GM19043 (cell line): ENCODE results near the gene PPP1R18.
"Not testable (repeated sequence)": the region's sequence is repeated elsewhere in the genome, so short reads cannot be mapped to it uniquely, and the experiment has no call there.

Source experiments
- ATAC-seq: cut with Tn5 transposase; IDR thresholded peaks from one replicate; pipeline ENCODE4 v1.9.1; 2021; ENCODE audit warnings: low read depth; ENCODE audit not compliant: unreplicated experiment

Gene PPP1R18, protein sequence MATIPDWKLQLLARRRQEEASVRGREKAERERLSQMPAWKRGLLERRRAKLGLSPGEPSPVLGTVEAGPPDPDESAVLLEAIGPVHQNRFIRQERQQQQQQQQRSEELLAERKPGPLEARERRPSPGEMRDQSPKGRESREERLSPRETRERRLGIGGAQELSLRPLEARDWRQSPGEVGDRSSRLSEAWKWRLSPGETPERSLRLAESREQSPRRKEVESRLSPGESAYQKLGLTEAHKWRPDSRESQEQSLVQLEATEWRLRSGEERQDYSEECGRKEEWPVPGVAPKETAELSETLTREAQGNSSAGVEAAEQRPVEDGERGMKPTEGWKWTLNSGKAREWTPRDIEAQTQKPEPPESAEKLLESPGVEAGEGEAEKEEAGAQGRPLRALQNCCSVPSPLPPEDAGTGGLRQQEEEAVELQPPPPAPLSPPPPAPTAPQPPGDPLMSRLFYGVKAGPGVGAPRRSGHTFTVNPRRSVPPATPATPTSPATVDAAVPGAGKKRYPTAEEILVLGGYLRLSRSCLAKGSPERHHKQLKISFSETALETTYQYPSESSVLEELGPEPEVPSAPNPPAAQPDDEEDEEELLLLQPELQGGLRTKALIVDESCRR

DNA sequence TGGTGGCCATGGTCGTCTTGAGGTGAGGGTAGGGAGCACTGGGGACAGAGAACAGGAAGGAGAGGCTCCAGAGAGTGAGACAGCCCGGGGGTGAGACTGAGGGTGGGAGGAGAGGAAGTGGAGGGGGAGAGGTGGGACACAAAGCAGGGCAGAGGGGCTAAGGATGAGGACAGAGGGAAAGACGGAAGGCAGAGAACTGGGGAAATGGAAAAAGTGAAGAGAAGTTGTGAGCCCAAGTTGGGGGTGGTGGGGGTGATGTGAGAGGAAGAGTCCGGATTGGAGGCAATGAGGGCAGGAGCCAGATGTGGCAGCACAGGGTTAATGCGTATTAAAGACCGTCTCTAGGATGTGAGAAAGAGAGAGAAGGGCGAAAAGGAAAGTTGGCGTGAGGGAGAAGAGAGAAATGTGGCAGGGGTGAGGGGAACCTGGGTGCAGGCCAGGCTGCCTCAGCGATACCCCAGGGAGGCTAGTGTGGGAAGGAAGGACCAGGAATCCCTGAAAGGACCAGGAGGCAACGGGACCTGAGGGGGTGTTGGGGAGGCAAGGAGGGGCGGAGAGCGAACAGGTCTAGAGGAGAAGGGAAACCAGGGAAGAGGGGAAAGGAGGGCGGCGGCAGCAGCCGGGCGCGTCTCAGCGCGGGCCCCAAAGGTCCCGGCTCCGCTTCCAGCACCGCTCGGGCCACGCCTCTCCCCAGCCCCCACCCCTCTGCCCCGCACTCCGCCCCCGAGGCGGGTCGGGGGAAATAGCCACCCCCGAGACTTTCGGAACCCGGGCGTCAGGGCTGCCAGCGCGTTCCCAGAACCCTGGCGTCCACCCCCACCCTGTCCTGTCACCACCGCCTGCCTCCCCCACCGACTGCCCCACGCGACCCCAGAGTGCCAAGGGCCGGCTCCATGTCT lies at the start of gene PPP1R18:
Gene PPP1R18, minus strand, starts transcription at position 637 of the 899 bp plus-strand sequence. Its CDS starts 627 bp downstream, at position 10.
- ATAC-seq: no peak

DNA sequence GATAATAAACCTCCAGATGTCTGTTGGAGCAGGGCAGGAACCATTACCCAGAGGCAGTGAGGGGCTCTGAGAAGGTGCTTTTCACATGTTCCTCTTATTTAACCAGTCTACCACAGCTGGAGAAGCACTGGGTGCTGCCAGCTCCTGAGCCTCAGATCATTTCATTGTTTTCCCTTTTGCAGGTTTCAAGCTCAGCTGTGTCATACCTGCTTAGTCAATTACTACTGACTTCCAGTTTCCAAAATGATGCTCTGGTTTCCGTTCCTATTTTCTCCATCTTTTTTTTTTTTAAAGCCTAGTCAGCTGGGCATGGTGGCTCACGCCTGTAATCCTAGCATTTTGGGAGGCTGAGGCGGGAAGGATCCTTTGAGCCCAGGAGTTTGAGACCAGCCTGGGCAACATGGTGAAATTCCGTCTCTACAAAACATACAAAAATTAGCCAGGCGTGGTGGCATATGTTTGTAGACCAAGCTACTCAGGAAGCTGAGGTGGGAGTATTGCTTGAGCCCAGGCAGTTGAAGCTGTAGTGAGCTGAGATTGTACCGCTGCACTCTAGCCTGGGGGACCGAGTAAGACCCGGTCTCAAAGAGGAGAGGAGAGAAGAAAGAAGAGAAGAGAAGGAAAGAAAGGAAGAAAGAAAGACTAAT lies 49.3 kb upstream of the PPP1R18 start:
- ATAC-seq: no peak

DNA sequence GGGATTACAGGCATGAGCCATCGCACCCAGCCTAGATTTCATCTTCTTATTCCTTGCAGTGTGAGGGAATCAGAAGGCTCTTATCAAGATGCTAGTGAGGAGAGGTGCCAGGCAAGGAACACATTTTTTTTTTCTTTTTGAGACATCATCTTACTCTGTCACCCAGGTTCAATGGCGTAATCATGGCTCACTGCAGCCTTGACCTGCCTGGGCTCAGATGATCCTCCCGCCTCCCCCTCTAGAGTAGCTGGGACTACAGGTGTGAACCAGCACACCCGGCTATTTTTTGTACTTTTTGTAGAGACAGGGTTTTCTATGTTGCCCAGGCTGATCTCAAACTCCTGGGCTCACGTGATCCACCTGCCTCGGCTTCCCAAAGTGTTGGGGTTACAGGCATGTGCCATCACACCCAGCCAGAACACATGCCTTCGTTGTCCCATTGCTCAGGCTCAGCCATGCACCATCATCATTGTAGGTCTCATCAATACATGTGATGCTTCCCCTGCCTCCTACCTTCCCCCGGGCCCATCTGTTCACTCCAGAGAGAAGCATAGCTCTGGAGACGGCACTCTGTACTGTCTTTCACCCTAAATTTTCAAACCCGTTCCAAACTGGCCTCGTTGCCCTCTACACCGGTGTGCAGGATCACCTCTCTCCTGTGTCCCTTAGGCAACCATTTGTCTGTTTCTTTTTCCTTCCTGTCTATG lies 45.9 kb upstream of the PPP1R18 start:
- no peak for ATAC-seq

DNA sequence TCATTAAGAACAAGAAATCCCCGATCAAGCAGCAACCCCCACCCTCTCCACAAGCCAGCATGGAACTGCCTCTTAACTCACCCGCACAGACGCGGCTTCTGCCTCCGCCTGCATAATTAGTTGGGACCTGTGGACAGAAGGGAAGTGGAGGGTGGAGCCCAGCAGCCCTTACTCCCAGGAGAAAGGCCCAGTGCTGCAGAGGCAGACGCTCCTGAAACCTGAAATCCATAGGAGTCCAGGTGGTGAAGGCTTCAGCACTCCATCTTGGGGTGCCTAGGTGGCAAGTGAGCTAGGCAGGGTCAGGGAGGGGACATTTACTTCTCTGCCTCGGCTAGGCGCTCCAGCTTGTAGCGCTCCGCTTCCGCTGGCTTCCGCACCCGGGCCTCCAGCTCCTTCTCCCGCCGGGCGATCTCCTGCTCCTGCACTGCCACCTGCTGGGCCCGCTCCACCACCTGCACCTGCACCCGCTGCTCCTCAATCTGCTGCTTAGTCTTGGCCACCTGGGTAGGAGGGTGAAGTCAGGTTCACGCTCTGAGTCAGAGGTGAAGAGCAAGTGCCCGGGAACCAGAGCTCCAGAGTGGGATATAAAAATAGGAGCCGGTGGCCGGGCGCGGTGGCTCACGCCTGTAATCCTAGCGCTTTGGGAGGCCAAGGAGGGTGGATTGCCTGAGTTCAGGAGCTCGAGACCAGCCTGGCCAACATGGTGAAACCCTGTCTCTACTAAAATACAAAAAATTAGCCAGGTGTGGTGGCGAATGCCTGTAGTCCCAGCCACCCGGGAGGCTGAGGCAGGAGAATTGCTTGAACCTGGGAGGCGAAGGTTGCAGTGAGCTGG lies 44.4 kb upstream of the PPP1R18 start:
- ATAC-seq: no peak

DNA sequence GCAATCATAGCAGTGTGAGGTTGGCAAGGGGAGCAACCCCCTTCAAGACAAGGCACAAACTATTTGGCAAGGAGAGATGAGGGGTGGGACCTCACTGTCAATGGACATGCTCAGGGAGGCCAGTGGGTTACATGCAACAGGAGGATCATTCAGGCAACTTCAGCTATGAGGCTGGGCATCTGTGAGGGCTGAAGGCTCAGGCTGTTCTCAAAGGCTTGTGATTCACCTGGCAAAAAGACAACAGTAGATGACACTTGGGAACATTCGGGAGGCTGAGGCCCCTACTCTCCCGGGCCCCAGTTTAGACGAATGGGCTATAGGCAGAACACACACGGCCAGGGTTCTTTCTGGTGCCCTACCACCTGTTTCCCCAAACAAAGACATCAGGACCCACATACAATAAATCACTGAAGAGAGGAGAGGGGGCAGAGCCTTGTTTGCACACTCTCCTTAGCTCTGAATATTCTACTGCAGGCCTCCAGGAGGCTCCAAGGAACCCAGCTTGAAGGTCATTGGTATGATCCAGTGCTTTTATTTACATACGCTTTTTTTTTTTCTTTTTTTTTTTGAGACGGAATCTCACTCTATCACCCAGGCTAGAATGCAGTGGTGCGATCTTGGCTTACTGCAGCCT lies 41.6 kb upstream of the PPP1R18 start:
- ATAC-seq: no peak

DNA sequence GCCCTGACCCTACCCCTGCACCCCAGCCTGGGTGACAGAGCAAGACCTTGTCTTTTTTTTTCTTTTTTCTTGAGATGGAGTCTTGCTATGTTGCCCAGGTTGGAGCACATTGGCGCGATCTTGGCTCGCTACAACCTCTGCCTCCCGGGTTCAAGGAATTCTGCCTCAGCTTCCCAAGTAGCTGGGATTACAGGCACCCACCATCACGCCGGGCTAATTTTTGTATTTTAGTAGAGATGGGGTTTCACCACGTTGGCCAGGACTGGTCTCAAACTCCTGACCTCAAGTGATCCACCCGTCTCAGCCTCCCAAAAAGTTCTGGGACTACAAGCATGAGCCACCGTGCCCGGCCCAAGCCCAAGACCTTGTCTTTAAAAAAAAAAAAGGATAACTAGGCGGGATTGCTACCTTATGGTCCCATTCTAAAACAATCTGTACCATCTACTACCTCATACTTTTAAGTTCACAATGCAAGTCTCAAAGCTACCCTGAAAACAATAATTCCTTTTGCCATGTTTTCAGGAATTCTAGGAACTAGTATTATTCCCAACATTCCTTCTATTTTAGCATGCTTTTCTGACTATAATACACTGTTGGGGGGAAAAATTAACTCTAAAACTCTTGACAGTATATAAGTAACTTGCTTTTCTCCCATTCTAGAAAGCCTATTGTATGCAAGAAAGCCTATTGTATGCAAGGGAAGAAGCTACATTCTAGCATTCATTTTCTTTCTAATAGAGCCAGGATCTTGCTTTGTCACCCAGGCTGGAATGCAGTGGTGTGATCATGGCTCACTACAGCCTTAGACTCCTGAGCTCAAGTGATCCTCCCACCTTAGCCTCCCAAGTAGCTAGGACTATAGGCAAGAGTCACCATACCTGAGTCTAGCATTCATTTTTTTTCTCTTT lies 40.3 kb upstream of the PPP1R18 start:
- no peak for ATAC-seq

DNA sequence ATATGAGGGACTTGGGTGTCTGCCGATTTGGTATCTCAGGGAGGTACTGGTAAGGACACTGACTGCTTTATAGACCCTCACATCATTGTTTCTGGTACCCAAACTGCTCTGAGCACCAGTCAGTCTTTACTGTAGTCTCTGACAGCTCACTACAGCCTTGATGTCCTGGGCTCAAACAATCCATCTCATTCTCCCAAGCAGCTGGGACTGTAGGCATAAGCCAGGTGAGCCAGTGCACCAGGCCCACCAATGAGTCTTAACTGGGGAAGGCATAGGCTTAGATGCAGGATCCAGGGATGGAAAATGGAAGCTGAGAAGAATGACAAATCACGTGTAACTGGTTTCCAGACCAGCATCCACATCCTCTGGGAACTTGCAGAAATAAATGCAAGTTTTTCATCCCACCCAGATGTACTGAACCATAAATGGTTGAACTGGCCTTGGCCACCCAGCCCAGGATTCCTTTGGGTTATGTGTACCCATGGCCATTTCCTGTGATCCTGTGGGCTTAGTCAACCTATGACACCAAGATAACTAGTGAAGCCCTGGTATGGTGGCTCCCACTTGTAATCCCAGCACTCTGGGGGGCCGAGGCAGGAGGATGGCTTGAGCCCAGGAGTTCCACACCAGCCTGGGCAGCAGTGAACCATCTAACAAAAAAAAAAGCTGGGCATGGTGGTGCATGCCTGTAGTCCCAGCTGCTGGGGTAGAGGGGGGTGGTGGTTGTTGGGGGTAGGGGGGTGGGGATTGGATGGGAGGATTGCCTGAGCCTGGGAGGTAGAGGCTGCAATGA lies 39.5 kb upstream of the PPP1R18 start:
- no peak for ATAC-seq

DNA sequence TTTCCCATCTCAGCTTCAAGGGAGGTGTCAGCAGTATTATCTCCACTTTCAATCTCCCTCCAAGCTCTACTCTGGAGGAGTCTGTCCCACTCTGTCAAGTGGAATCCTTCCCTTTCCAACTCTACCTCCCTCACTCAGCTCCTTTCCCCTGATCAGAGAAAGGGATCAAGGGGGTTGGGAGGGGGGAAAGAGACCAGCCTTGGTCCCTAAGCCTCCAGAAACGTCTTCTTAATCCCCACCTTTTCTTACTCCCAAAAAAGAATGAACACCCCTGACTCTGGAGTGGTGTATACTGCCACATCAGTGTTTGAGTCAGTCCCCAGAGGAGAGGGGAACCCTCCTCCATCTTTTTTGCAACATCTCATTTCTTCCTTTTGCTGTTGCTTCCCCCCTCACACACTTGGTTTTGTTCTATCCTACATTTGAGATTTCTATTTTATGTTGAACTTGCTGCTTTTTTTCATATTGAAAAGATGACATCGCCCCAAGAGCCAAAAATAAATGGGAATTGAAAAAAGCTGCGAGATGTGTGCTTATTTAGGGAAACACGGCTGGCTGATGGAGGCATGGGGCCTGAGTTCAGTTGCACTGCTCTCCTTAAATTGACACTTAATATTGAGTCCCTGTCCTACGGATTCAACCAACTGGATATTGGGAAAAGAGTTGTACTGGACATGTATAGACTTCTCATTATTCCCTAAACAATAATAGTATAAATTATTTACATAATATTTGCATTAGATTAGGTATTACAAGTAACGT lies 38.6 kb upstream of the PPP1R18 start:
- no peak for ATAC-seq

DNA sequence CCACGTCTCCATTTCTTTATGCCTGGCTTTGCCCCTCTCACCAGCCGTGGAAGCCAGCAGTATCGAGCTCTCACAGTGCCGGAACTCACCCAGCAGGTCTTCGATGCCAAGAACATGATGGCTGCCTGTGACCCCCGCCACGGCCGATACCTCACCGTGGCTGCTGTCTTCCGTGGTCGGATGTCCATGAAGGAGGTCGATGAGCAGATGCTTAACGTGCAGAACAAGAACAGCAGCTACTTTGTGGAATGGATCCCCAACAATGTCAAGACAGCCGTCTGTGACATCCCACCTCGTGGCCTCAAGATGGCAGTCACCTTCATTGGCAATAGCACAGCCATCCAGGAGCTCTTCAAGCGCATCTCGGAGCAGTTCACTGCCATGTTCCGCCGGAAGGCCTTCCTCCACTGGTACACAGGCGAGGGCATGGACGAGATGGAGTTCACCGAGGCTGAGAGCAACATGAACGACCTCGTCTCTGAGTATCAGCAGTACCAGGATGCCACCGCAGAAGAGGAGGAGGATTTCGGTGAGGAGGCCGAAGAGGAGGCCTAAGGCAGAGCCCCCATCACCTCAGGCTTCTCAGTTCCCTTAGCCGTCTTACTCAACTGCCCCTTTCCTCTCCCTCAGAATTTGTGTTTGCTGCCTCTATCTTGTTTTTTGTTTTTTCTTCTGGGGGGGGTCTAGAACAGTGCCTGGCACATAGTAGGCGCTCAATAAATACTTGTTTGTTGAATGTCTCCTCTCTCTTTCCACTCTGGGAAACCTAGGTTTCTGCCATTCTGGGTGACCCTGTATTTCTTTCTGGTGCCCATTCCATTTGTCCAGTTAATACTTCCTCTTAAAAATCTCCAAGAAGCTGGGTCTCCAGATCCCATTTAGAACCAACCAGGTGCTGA lies 37.6 kb upstream of the PPP1R18 start:
- not testable (repeated sequence) for ATAC-seq

DNA sequence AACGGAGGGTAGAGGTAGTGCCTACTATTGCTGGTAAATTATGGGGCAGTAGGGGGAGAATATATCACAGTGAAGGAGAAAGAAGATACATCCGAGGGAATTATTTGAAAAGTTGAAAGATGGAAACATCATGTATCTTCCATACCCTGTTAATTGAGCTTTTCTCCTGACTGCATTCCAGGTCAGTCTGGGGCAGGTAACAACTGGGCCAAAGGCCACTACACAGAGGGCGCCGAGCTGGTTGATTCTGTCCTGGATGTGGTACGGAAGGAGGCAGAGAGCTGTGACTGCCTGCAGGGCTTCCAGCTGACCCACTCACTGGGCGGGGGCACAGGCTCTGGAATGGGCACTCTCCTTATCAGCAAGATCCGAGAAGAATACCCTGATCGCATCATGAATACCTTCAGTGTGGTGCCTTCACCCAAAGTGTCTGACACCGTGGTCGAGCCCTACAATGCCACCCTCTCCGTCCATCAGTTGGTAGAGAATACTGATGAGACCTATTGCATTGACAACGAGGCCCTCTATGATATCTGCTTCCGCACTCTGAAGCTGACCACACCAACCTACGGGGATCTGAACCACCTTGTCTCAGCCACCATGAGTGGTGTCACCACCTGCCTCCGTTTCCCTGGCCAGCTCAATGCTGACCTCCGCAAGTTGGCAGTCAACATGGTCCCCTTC lies 36.9 kb upstream of the PPP1R18 start:
- not testable (repeated sequence) for ATAC-seq

DNA sequence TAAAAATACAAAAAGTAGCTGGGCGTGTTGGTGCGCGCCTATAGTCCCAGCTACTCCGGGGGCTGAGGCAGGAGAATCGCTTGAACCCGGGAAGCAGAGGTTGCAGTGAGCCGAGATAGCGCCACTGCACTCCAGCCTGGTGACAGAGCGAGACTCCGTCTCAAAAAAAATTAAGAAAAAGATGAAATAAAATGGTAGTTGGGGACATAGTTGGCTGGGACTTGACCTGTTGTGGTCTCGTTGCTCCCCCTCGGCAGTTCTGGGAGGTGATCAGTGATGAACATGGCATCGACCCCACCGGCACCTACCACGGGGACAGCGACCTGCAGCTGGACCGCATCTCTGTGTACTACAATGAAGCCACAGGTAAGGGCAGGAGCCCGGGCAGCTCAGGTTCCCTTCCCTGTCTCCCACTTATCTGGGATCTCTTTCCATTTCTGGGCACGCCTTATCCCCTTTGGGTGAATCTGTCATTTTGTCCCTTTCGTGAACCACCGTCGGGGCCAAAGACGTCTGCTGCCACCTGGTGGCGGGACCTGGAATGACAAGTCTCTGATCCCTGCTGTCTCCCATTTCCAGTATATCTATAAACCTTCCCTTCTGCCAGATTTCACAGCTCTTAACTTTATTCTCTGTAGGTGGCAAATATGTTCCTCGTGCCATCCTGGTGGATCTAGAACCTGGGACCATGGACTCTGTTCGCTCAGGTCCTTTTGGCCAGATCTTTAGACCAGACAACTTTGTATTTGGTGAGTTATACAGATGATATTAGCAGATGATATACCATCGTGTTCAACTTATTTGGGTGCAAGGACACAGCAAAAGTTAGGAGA lies 36.1 kb upstream of the PPP1R18 start:
- ATAC-seq: no peak

DNA sequence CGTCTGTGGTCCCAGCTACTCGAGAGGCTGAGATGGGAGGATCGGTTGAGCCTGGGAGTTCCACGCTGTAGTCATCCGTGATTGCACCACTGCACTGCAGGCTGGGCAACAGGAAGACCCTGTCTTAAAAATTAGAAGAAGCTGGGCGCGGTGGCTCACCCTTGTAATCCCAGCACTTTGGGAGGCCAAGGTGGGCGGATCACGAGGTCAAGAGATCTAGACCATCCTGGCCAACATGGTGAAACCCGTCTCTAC lies 35.5 kb upstream of the PPP1R18 start:
- ATAC-seq: not testable (repeated sequence)

DNA sequence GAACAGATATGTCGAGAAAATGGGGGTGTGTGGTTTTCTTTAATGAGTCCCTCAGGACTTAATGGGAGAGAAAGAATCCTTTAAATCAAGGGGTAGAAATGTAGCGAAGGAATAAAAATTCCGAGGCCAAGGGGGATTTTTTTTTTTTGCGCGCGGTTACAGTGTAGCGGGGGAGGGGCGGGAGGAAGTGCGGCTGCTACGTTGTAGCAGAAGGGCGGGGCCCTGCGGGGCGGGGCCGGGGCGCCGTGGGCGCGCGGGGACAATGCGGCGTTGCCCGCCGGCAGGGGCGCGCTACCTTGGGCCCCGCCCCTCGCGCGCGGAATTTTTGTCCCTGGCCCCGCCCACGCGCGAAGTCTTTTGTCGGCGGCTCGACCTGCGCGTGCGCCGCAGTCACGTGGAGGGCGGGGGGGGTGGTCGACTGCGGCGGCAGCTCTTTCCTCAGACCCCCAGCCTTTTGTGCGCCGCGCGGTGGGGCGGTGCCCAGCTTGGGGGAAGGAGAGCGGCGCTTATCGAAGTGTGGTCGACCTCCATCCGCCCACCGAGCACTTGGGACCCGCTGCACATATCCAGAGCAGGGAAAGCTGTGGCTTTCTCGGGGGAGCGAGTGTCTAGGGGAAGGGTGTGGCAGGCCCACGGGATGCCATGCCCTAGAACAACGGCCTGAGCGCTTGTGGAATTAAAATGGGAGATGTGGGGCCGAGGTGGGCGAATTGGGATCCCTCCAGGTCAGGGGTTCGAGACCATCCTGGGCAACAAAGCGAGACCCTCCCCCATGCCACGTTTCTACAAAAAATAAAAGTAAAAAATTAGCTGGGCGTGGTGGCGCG lies 35.0 kb upstream of the PPP1R18 start:
- ATAC-seq: no peak
